Stimulated activated CD8-positive, alpha-beta memory T cell treated with anti-CD3 and anti-CD28 coated beads, Interleukin-7, amount 100 ng/mL, for 4 hours (primary cell): Measurements from ENCODE around the gene C1R.

Experiments used
- DNase-seq, 2 donors: peaks; one replicate each; pipeline ENCODE4 v3.0.0-alpha.2; 2020; ENCODE audit warnings: low read depth in 2 of 2

C1R gene

GRCh38 chr12:7092229-7092985, at the start of gene C1R:
TSS of gene C1R (minus strand) at chr12:7092445. CDS start at chr12:7092388, 57 bp downstream.
- DNase-seq = peak; percentile 37 to 56

GRCh38 chr12:7141351-7142005, 49.2 kb upstream of the C1R start:
- no peak for DNase-seq

GRCh38 chr12:7139200-7139599, 47.0 kb upstream of the C1R start:
- no peak for DNase-seq

- DNase-seq = no peak
Observed at GRCh38 chr12:7137908-7138307, 45.7 kb upstream of the C1R start.

GRCh38 chr12:7136676-7137075, 44.4 kb upstream of the C1R start:
- no peak for DNase-seq

- no peak for DNase-seq
Observed at GRCh38 chr12:7136071-7136470, 43.8 kb upstream of the C1R start.

- DNase-seq = no peak
Observed at GRCh38 chr12:7134396-7135166, 42.3 kb upstream of the C1R start.

- no peak for DNase-seq
Observed at GRCh38 chr12:7131502-7131866, 39.2 kb upstream of the C1R start.

GRCh38 chr12:7130701-7131501, 38.7 kb upstream of the C1R start:
- peak; percentile 32 for DNase-seq

- DNase-seq = peak; percentile 78 to 79
Observed at GRCh38 chr12:7129872-7130691, 37.8 kb upstream of the C1R start, which contains the start of gene CLSTN3. TSS of gene CLSTN3 (plus strand) at chr12:7130371. CDS start at chr12:7130649, 278 bp downstream.

- DNase-seq = no peak
Observed at GRCh38 chr12:7129287-7129871, 37.1 kb upstream of the C1R start.

- no peak for DNase-seq
Observed at GRCh38 chr12:7128681-7129286, 36.5 kb upstream of the C1R start, which contains the start of gene RBP5. TSS of gene RBP5 (minus strand) at chr12:7128889. CDS start at chr12:7128775, 114 bp downstream.

- DNase-seq = no peak
Observed at GRCh38 chr12:7127916-7128626, 35.8 kb upstream of the C1R start.

- DNase-seq = no peak
Observed at GRCh38 chr12:7125632-7126227, 33.5 kb upstream of the C1R start.

GRCh38 chr12:7123806-7124522, 31.7 kb upstream of the C1R start:
- DNase-seq = no peak

- DNase-seq = no peak
Observed at GRCh38 chr12:7122811-7123769, 30.8 kb upstream of the C1R start.

- DNase-seq = no peak
Observed at GRCh38 chr12:7121324-7121723, 29.1 kb upstream of the C1R start.
